HCT116 (cell line): Measurements from ENCODE around the gene RREB1. TPM values are rescaled to one million over a fixed set of nuclear protein-coding genes. Genes with fewer than 3 reads are reported as not detected.

Experiments
- ATAC-seq: fragments of 200-7000 bp; cut with Tn5 transposase; 2 replicates; pipeline ENCODE4 v1.9.1; 2020; ENCODE audit warnings: mild to moderate bottlenecking, moderate library complexity
- BruUV-seq: library from RNA; stranded (reverse); fragments of 400-500 nt; replicated peaks from 2 replicates; lab custom pipeline; 2021; lab: Mats Ljungman, UMichigan
- CTCF ChIA-PET: fragments of 300-600 bp; sonication (Branson Sonifier 250); formaldehyde crosslinking; loops from one replicate; lab custom pipeline; 2021; ENCODE audit warnings: antibody characterized with exemption; lab: Charles Lee
- POLR2A ChIA-PET: fragments of 300-600, 350-600 bp; sonication (Branson Sonifier 250); formaldehyde crosslinking; loops from one replicate; lab custom pipeline; 2021; ENCODE audit warnings: antibody characterized with exemption; lab: Charles Lee
- RAD21 ChIA-PET, 2 experiments: fragments of 300-600 bp; sonication (Branson Sonifier 250); formaldehyde crosslinking; loops; one replicate each; lab custom pipeline; 2023; ENCODE audit warnings: low total read pairs in 2 of 2; ENCODE audit not compliant: uncharacterized antibody in 2 of 2, unreplicated experiment in 2 of 2, low non-redundant PET in 1 of 2; lab: Charles Lee
- DNase-seq: peaks from one replicate; pipeline ENCODE4 v3.0.0-alpha.2; 2010; ENCODE audit warnings: low read depth, low spot score
- H2AFZ ChIP-seq: fragments of 200-600 bp; shearing (Covaris generic), sonication (generic); 2 replicates; pipeline ENCODE4 v1.6.1; 2017; ENCODE audit warnings: low read depth, mixed run types, mixed read lengths, antibody characterized with exemption, low read length; ENCODE audit not compliant: poor library complexity, severe bottlenecking
- H3K27ac ChIP-seq: 2 replicates; pipeline ENCODE4 v1.5.1; 2012; ENCODE audit warnings: low read depth, low read length
- H3K27me3 ChIP-seq: fragments of 200-600 bp; sonication (generic); 2 replicates; pipeline ENCODE4 v1.6.1; 2016; ENCODE audit warnings: mixed run types, low read length, mixed read lengths; ENCODE audit not compliant: insufficient read depth
- H3K36me3 ChIP-seq, 2 experiments: fragments of 200-500 bp in 1 of 2; fragments of 200-600 bp in 1 of 2; sonication (Bioruptor generic) in 1 of 2; sonication (generic) in 1 of 2; 2 replicates each; pipeline versions ENCODE4 v1.5.1 to v1.6.1; 2014 to 2016; ENCODE audit warnings: low read length in 2 of 2, inconsistent platforms in 1 of 2, mixed read lengths in 1 of 2, mixed run types in 1 of 2; ENCODE audit not compliant: insufficient read depth in 2 of 2, control insufficient read depth in 1 of 2
- H3K4me1 ChIP-seq, 2 experiments: fragments of 200-600 bp in 1 of 2; sonication (generic) in 1 of 2; 2 replicates each; pipeline versions ENCODE4 v1.5.1 to v1.6.1; 2012 to 2017; ENCODE audit warnings: low read length in 2 of 2, inconsistent platforms in 1 of 2, mild to moderate bottlenecking in 1 of 2, mixed read lengths in 1 of 2, mixed run types in 1 of 2, moderate library complexity in 1 of 2; ENCODE audit not compliant: insufficient read depth in 2 of 2, control insufficient read depth in 1 of 2
- H3K4me2 ChIP-seq: fragments of 200-600 bp; sonication (generic); 2 replicates; pipeline ENCODE4 v1.6.1; 2017; ENCODE audit warnings: mixed run types, low read length, mixed read lengths
- H3K4me3 ChIP-seq, 2 experiments: fragments of 200-600 bp in 1 of 2; sonication (generic) in 1 of 2; replicated peaks in 1 of 2; 2 replicates each; pipeline ENCODE4 v1.5.1; 2011 to 2016; ENCODE audit warnings: low read length in 2 of 2, control low read depth in 1 of 2, low read depth in 1 of 2, mild to moderate bottlenecking in 1 of 2, mixed read lengths in 1 of 2, mixed run types in 1 of 2
- H3K79me2 ChIP-seq: fragments of 200-600 bp; sonication (generic); 2 replicates; pipeline ENCODE4 v1.6.1; 2017; ENCODE audit warnings: mild to moderate bottlenecking, mixed run types, low read length, moderate library complexity, mixed read lengths; ENCODE audit not compliant: insufficient read depth
- H3K9ac ChIP-seq: fragments of 200-600 bp; sonication (generic); 2 replicates; pipeline ENCODE4 v1.6.1; 2016; ENCODE audit warnings: low read length, mixed read lengths
- H3K9me2 ChIP-seq: fragments of 200-600 bp; sonication (generic), shearing (Covaris generic); 2 replicates; pipeline ENCODE4 v1.6.1; 2017; ENCODE audit warnings: mixed run types, mild to moderate bottlenecking, moderate library complexity; ENCODE audit not compliant: insufficient read depth
- H3K9me3 ChIP-seq, 2 experiments: fragments of 200-500 bp in 1 of 2; fragments of 200-600 bp in 1 of 2; sonication (Bioruptor generic) in 1 of 2; sonication (generic) in 1 of 2; 2 replicates each; pipeline ENCODE4 v1.6.1; 2014 to 2017; ENCODE audit warnings: low read length in 2 of 2, mixed read lengths in 2 of 2, inconsistent platforms in 1 of 2, low read depth in 1 of 2, mild to moderate bottlenecking in 1 of 2, mixed run types in 1 of 2, moderate library complexity in 1 of 2; ENCODE audit not compliant: control insufficient read depth in 1 of 2, insufficient read depth in 1 of 2
- H4K20me1 ChIP-seq: fragments of 200-600 bp; sonication (generic), shearing (Covaris generic); 2 replicates; pipeline ENCODE4 v1.6.1; 2017; ENCODE audit warnings: mixed run types, mild to moderate bottlenecking, moderate library complexity; ENCODE audit not compliant: insufficient read depth
- CBX3 ChIP-seq: IDR thresholded peaks from 2 replicates; pipeline ENCODE4 v1.6.1; 2012; ENCODE audit warnings: low read depth
- EGR1 ChIP-seq: IDR thresholded peaks from 2 replicates; pipeline ENCODE4 v1.6.1; 2012; ENCODE audit warnings: low read depth
- ELF1 ChIP-seq: IDR thresholded peaks from 2 replicates; pipeline ENCODE4 v1.6.1; 2012; ENCODE audit warnings: low read depth, borderline replicate concordance
- EZH2 ChIP-seq: fragments of 200-600 bp; sonication (generic); IDR thresholded peaks from 2 replicates; pipeline ENCODE4 v1.6.1; 2017; ENCODE audit warnings: antibody characterized with exemption, mixed run types
- EZH2phosphoT487 ChIP-seq: fragments of 200-600 bp; IDR thresholded peaks from 2 replicates; pipeline ENCODE4 v1.6.1; 2018; ENCODE audit warnings: antibody characterized with exemption, borderline replicate concordance
- JUND ChIP-seq: IDR thresholded peaks from 2 replicates; pipeline ENCODE4 v1.6.1; 2012
- POLR2A ChIP-seq: IDR thresholded peaks from 2 replicates; pipeline ENCODE4 v1.7.0; 2011; ENCODE audit warnings: borderline replicate concordance; ENCODE audit not compliant: insufficient read depth, insufficient read length; ENCODE audit errors: extremely low read depth
- POLR2AphosphoS5 ChIP-seq: IDR thresholded peaks from 2 replicates; pipeline ENCODE4 v1.6.1; 2011; ENCODE audit warnings: mild to moderate bottlenecking, low read depth, low read length, moderate library complexity
- TCF7L2 ChIP-seq: IDR thresholded peaks from 2 replicates; pipeline ENCODE4 v1.7.0; 2011; ENCODE audit warnings: borderline replicate concordance, inconsistent platforms; ENCODE audit not compliant: insufficient read depth, insufficient read length; ENCODE audit errors: extremely low read depth
- YY1 ChIP-seq: IDR thresholded peaks from 2 replicates; pipeline ENCODE4 v1.6.1; 2011; ENCODE audit warnings: low read length, low read depth, moderate library complexity, mild to moderate bottlenecking; ENCODE audit not compliant: insufficient replicate concordance; ENCODE audit errors: extremely low read depth
- ZNF274 ChIP-seq: fragments of 200-500 bp; sonication (Bioruptor generic); IDR thresholded peaks from 2 replicates; pipeline ENCODE4 v1.6.1; 2014; ENCODE audit warnings: mild to moderate bottlenecking, low read depth, low read length, inconsistent platforms
- intact Hi-C: fragments of 100-400 bp; cut with micrococcal nuclease; formaldehyde crosslinking; loops from 2 replicates; pipeline ENCODE4 v1.10.0; 2022
- total RNA-seq: library from RNA; stranded (reverse); gene quantifications from one replicate; pipeline ENCODE4 v1.2.1, GENCODE V29; 2021; ENCODE audit not compliant: unreplicated experiment
- TF ChIP-seq, protein P1 (sequence below): IDR thresholded peaks from 2 replicates; pipeline ENCODE4 v1.6.1; 2012
- TF ChIP-seq, protein P2 (sequence below), 3 experiments: fragments of 200-600 bp in 1 of 3; sonication (generic) in 1 of 3; IDR thresholded peaks in 2 of 3; conservative IDR thresholded peaks in 1 of 3; 2 replicates each; pipeline ENCODE4 v1.5.1; 2012 to 2017; ENCODE audit warnings: low read depth in 2 of 3, low read length in 2 of 3, antibody characterized with exemption in 1 of 3, borderline replicate concordance in 1 of 3, control low read depth in 1 of 3, mild to moderate bottlenecking in 1 of 3, mixed read lengths in 1 of 3, mixed run types in 1 of 3, moderate library complexity in 1 of 3; ENCODE audit not compliant: insufficient read depth in 1 of 3
- TF ChIP-seq, protein P3 (sequence below): IDR thresholded peaks from 2 replicates; pipeline ENCODE4 v1.6.1; 2012
- TF ChIP-seq, protein P4 (sequence below): IDR thresholded peaks from 2 replicates; pipeline ENCODE4 v1.6.1; 2012; ENCODE audit warnings: low read depth

RREB1 gene
- total RNA-seq, 1 experiment from 2014 or later = 47.9 TPM

DNA sequence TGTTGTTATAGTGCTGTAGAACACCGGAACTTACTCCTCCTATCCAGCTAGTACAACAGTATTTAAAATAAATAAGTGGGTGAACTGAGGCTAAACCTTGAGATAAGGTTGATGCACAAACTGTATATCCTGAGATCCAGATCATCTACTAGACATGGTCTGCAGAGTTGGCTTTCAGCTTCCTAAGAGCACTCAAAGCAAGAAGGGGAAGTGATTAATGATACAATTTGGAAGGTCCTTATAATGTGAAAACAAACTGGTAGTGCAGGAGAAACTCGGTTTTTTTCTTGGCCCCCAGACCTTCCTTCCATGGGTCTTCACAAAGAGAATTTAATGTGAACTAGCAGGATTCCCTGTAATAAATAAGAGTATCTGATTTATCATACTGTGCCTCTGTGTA, 27.4 kb upstream of the RREB1 start (continued):
- TF ChIP-seq, protein P1, sequence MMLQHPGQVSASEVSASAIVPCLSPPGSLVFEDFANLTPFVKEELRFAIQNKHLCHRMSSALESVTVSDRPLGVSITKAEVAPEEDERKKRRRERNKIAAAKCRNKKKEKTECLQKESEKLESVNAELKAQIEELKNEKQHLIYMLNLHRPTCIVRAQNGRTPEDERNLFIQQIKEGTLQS = no peak

DNA sequence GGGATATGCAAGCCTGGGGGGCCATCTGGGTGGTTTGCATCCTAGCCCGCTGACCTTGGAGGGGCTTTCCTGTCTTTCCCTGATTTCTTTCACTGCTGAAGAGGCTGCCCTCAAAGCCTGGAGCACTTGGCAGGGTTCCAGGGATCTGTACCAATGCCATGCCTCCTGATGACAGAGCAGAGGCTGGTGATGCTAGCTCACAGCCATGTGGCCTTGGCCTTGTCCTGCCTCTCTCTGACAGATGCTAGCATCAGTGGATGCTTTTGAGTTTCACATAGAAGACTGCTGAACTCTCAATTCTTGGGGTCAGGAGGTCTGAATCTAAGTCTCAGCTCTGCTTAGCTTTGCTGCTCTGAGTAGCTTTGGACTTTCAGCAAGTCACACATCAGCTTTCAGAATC, 21.9 kb upstream of the RREB1 start:
- ChIA-PET CTCF (interaction anchor here (1.3 kb wide), 1 partner anchor 8 kb away, joined by 4 read pairs; no protein-coding TSS in a partner anchor), POLR2A (no interaction called here), RAD21 (no interaction called here)
- no peak for DNase-seq
- Histone ChIP-seq H3K9me2 (no peaks in the 10 kb centered on the region), H3K9me3 (no peaks in the 10 kb centered on the region), H3K9ac (no peak overlapping the region), H3K27ac (no peak overlapping the region), H4K20me1 (no peaks in the 10 kb centered on the region), H3K4me1 (peaks cover 0 to 10% of the 10 kb centered on the region in 2 experiments; a peak in 1 of 4 replicates), H3K4me3 (no peak overlapping the region), H2AFZ (no peak overlapping the region), H3K36me3 (no peaks in the 10 kb centered on the region), H3K79me2 (no peaks in the 10 kb centered on the region), H3K4me2 (no peak overlapping the region), H3K27me3 (no peaks in the 10 kb centered on the region)
- intact Hi-C loops = no loop called here
- TF ChIP-seq POLR2AphosphoS5 = no peak
- TF ChIP-seq, protein P2, sequence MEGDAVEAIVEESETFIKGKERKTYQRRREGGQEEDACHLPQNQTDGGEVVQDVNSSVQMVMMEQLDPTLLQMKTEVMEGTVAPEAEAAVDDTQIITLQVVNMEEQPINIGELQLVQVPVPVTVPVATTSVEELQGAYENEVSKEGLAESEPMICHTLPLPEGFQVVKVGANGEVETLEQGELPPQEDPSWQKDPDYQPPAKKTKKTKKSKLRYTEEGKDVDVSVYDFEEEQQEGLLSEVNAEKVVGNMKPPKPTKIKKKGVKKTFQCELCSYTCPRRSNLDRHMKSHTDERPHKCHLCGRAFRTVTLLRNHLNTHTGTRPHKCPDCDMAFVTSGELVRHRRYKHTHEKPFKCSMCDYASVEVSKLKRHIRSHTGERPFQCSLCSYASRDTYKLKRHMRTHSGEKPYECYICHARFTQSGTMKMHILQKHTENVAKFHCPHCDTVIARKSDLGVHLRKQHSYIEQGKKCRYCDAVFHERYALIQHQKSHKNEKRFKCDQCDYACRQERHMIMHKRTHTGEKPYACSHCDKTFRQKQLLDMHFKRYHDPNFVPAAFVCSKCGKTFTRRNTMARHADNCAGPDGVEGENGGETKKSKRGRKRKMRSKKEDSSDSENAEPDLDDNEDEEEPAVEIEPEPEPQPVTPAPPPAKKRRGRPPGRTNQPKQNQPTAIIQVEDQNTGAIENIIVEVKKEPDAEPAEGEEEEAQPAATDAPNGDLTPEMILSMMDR (IDR thresholded peaks at IDR 0.05 in 2 of 3, conservative IDR thresholded peaks at IDR 0.05 in 1 of 3; ENCODE audit: borderline replicate concordance in 1 of 3, insufficient read depth in 1 of 3, low read depth in 2 of 3, low read length in 2 of 3) = no peak
- TF ChIP-seq CBX3 = no peak
- TF ChIP-seq POLR2A = no peak
- TF ChIP-seq ELF1 = no peak
- no peak for TF ChIP-seq EZH2
- TF ChIP-seq, protein P3, sequence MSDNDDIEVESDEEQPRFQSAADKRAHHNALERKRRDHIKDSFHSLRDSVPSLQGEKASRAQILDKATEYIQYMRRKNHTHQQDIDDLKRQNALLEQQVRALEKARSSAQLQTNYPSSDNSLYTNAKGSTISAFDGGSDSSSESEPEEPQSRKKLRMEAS = no peak; the same call in 1 of the 2 replicates
- no peak for TF ChIP-seq JUND
- TF ChIP-seq, protein P1 = no peak
- no peak for TF ChIP-seq YY1
- no peak for TF ChIP-seq TCF7L2
- TF ChIP-seq, protein P4, sequence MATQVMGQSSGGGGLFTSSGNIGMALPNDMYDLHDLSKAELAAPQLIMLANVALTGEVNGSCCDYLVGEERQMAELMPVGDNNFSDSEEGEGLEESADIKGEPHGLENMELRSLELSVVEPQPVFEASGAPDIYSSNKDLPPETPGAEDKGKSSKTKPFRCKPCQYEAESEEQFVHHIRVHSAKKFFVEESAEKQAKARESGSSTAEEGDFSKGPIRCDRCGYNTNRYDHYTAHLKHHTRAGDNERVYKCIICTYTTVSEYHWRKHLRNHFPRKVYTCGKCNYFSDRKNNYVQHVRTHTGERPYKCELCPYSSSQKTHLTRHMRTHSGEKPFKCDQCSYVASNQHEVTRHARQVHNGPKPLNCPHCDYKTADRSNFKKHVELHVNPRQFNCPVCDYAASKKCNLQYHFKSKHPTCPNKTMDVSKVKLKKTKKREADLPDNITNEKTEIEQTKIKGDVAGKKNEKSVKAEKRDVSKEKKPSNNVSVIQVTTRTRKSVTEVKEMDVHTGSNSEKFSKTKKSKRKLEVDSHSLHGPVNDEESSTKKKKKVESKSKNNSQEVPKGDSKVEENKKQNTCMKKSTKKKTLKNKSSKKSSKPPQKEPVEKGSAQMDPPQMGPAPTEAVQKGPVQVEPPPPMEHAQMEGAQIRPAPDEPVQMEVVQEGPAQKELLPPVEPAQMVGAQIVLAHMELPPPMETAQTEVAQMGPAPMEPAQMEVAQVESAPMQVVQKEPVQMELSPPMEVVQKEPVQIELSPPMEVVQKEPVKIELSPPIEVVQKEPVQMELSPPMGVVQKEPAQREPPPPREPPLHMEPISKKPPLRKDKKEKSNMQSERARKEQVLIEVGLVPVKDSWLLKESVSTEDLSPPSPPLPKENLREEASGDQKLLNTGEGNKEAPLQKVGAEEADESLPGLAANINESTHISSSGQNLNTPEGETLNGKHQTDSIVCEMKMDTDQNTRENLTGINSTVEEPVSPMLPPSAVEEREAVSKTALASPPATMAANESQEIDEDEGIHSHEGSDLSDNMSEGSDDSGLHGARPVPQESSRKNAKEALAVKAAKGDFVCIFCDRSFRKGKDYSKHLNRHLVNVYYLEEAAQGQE = no peak
- no peak for TF ChIP-seq EGR1
- TF ChIP-seq EZH2phosphoT487 = no peak
- TF ChIP-seq ZNF274 = no peak
- ATAC-seq = no peak
- no TSS peak for BruUV-seq
